Testis (tissue), 3 donors: ENCODE data around the gene CCER1. TPM values are rescaled to one million over a fixed set of nuclear protein-coding genes. Genes with fewer than 3 reads are reported as not detected.

Source experiments
- DNase-seq: peaks from one replicate; pipeline ENCODE4 v3.0.0-alpha.2; 2019
- H3K27ac ChIP-seq, 2 donors: fragments of 200-600 bp; sonication (generic); one replicate each; pipeline ENCODE4 v1.5.1; 2019
- H3K27me3 ChIP-seq: fragments of 200-600 bp; sonication (generic); one replicate; pipeline ENCODE4 v1.5.1; 2019
- H3K36me3 ChIP-seq: fragments of 200-600 bp; sonication (generic); one replicate; pipeline ENCODE4 v1.5.1; 2017; ENCODE audit warnings: low read depth; ENCODE audit errors: missing control alignments
- H3K4me1 ChIP-seq: fragments of 200-600 bp; sonication (generic); one replicate; pipeline ENCODE4 v1.5.1; 2019
- H3K4me3 ChIP-seq, 2 donors: fragments of 200-600 bp; sonication (generic); one replicate each; pipeline ENCODE4 v1.5.1; 2017 to 2019
- H3K9me3 ChIP-seq: fragments of 200-600 bp; sonication (generic); one replicate; pipeline ENCODE4 v1.5.1; 2017
- POLR2A ChIP-seq: fragments of 450-650 bp; IDR thresholded peaks from one replicate; pipeline ENCODE4 v1.6.1; 2017; ENCODE audit warnings: antibody characterized with exemption, mild to moderate bottlenecking, moderate library complexity
- WGBS, 2 donors: methylation state at CpG; one replicate each; pipeline ENCODE4 v1.1.5; 2018; 5-methylcytosine and 5-hydroxymethylcytosine counted together
- intact Hi-C: fragments of 100-400 bp; cut with DNase I; formaldehyde crosslinking; loops from one replicate; pipeline ENCODE4 v1.15.1; 2023; ENCODE audit warnings: low total_unique reads
- polyA plus RNA-seq: library from polyadenylated mRNA; stranded (reverse); fragments of 350-450 nt; fragmentation: Illumina TruSeq; extraction: RNeasy Lipid Tissue Mini Kit (QIAGEN cat#74804); gene quantifications from one replicate; pipeline ENCODE4 v1.2.3, GENCODE V29; 2014; ENCODE audit warnings: low read depth, low replicate concordance; ENCODE audit not compliant: insufficient read depth
- total RNA-seq, 2 donors: library from RNA; depleted of rRNA; stranded (reverse); fragments of >200 nt; gene quantifications; one replicate each; pipeline ENCODE4 v1.2.3, GENCODE V29; 2016
- TF ChIP-seq, protein P1 (sequence below), 3 experiments: fragments of 450-650 bp in 2 of 3; fragments of 200-600 bp in 1 of 3; sonication (generic) in 1 of 3; IDR thresholded peaks; one replicate each; pipeline ENCODE4 v1.5.1; 2016 to 2019; ENCODE audit warnings: antibody characterized with exemption in 3 of 3, mild to moderate bottlenecking in 2 of 3, moderate library complexity in 1 of 3

CCER1 gene
- total and polyA plus RNA-seq, 3 donors from 2014 or later = 17.8 to 77.3 (median 58.6) TPM

GRCh38 chr12:90921536-90921935 lies 33.4 kb downstream of the CCER1 start:
- intact Hi-C loops = no loop called here
- WGBS, 2 donors = 93 to 97% methylated on average over 1 of the region's 1 CpG
- H3K27me3 ChIP-seq = no peaks in the 10 kb centered on the region
- H3K27ac ChIP-seq = no peak overlapping the region
- no peak for DNase-seq
- H3K9me3 ChIP-seq = no peaks in the 10 kb centered on the region
- no peaks in the 10 kb centered on the region for H3K36me3 ChIP-seq
- TF ChIP-seq, protein P1, sequence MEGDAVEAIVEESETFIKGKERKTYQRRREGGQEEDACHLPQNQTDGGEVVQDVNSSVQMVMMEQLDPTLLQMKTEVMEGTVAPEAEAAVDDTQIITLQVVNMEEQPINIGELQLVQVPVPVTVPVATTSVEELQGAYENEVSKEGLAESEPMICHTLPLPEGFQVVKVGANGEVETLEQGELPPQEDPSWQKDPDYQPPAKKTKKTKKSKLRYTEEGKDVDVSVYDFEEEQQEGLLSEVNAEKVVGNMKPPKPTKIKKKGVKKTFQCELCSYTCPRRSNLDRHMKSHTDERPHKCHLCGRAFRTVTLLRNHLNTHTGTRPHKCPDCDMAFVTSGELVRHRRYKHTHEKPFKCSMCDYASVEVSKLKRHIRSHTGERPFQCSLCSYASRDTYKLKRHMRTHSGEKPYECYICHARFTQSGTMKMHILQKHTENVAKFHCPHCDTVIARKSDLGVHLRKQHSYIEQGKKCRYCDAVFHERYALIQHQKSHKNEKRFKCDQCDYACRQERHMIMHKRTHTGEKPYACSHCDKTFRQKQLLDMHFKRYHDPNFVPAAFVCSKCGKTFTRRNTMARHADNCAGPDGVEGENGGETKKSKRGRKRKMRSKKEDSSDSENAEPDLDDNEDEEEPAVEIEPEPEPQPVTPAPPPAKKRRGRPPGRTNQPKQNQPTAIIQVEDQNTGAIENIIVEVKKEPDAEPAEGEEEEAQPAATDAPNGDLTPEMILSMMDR (IDR thresholded peaks at IDR 0.05) = no peak
- no peak for TF ChIP-seq POLR2A
- H3K4me1 ChIP-seq = no peaks in the 10 kb centered on the region
- H3K4me3 ChIP-seq = no peak overlapping the region

GRCh38 chr12:90920222-90920621 lies 34.8 kb downstream of the CCER1 start:
- Histone ChIP-seq H3K27ac (no peak overlapping the region), H3K9me3 (no peaks in the 10 kb centered on the region), H3K4me1 (no peaks in the 10 kb centered on the region), H3K27me3 (no peaks in the 10 kb centered on the region), H3K4me3 (no peak overlapping the region), H3K36me3 (no peaks in the 10 kb centered on the region)
- TF ChIP-seq POLR2A = no peak
- TF ChIP-seq, protein P1 (IDR thresholded peaks at IDR 0.05) = no peak
- WGBS, 2 donors = 87 to 94% methylated on average over 1 of the region's 1 CpG
- DNase-seq = no peak
- intact Hi-C loops = no loop called here

DNA sequence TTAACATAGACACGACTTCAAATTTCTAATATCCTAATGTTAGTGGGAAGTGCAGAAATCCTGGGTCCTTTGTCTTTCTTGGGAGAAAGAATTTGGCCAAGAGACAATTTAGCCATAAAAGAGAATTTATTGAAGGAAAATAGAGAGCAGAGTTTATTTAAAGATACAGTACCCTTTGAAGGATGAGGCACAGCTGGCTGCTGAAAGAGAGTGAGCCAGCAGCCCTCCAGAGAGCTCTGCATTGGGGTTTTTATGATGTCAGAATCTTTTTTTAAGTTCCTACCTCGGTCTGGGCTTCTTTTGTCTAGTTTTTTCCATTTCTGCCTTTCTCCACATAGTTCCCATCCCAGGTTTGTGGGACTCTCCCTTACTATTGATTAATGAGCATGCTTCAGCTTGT lies 37.5 kb downstream of the CCER1 start:
- TF ChIP-seq, protein P1 (IDR thresholded peaks at IDR 0.05) = no peak
- no peak for TF ChIP-seq POLR2A
- no peak overlapping the region for H3K27ac ChIP-seq
- H3K4me1 ChIP-seq = no peaks in the 10 kb centered on the region
- no peaks in the 10 kb centered on the region for H3K36me3 ChIP-seq
- intact Hi-C loops = no loop called here
- no peaks in the 10 kb centered on the region for H3K27me3 ChIP-seq
- H3K4me3 ChIP-seq = no peak overlapping the region
- 39 to 53% methylated on average over 2 of the region's 2 CpGs for WGBS, 2 donors
- no peak for DNase-seq
- H3K9me3 ChIP-seq = no peaks in the 10 kb centered on the region

DNA sequence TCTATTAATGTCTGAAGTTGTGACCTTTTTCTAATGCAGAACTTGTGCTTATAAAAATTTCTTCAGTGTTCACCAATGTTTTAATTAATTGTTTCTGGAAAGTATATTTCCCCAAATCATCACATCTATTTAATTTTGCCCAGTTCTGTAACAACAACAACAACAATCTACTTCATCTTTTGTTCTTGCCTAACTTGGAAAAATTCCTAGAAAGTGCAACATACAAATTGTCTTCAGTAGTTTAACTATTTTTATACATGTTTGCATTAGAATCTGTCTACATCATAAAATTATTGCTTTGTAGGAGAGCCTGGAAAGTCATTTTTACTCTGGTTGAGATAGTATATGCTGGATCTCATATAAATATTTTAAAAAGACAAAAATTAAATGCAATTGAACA lies 38.5 kb downstream of the CCER1 start:
- no peak for DNase-seq

DNA sequence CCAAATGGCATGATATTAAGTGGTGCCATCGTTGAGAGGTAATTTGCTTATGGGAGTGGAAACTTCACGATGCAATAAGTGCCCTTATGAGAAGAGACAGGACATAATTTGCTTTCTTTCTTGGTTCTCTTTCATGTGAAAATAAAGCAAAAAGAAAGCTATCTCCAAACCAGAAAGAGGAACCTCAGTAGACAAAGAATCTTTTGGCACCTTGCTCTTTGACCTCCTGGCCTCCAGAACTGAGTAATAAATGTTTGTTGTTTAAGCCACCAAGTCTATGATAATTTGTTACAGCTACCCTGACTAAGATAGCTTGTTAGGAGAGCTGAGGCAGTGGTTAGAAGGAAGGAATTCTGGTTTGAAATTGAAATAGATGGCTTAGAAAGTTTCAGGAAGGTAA lies 39.6 kb downstream of the CCER1 start:
- WGBS, 2 donors = 92 to 98% methylated on average over 2 of the region's 2 CpGs
- H3K27me3 ChIP-seq = no peaks in the 10 kb centered on the region
- H3K27ac ChIP-seq = no peak overlapping the region
- DNase-seq = no peak
- H3K9me3 ChIP-seq = no peaks in the 10 kb centered on the region
- intact Hi-C loops = no loop called here
- H3K36me3 ChIP-seq = no peaks in the 10 kb centered on the region
- no peak for TF ChIP-seq POLR2A
- TF ChIP-seq, protein P1 (IDR thresholded peaks at IDR 0.05) = no peak
- H3K4me1 ChIP-seq = no peaks in the 10 kb centered on the region
- no peak overlapping the region for H3K4me3 ChIP-seq

More for the DNA sequence above, 38.5 kb downstream of the CCER1 start:
- H3K4me1 ChIP-seq = no peaks in the 10 kb centered on the region
- intact Hi-C loops = no loop called here
- H3K4me3 ChIP-seq = no peak overlapping the region
- no peak for TF ChIP-seq POLR2A
- TF ChIP-seq, protein P1 (IDR thresholded peaks at IDR 0.05) = no peak
- no peaks in the 10 kb centered on the region for H3K36me3 ChIP-seq
- H3K27me3 ChIP-seq = no peaks in the 10 kb centered on the region
- no peaks in the 10 kb centered on the region for H3K9me3 ChIP-seq
- no peak overlapping the region for H3K27ac ChIP-seq
